B cell (primary cell): ENCODE results near the gene KAT2A.

Source experiments
- CTCF ChIP-seq: fragments of 200-600 bp; IDR thresholded peaks from one replicate; pipeline ENCODE4 v1.8.0; 2022; ENCODE audit warnings: antibody characterized with exemption, mild to moderate bottlenecking
- EZH2 ChIP-seq: IDR thresholded peaks from 2 replicates; pipeline ENCODE4 v1.6.1; 2012; ENCODE audit warnings: borderline replicate concordance, low read depth, mild to moderate bottlenecking, moderate library complexity, low read length; ENCODE audit not compliant: insufficient read depth, poor library complexity, severe bottlenecking

- no peak for TF ChIP-seq EZH2
- no peak for TF ChIP-seq CTCF
Measured at GRCh38 chr17:42114118-42114517, 7.0 kb downstream of the KAT2A start.
